Neural cell (in vitro differentiated cells): ENCODE results near the gene RNF8. TPM values are rescaled to one million over a fixed set of nuclear protein-coding genes. Genes with fewer than 3 reads are reported as not detected.
A peak's percentile ranks its signal among the peaks of the same experiment; 100 is the strongest.
"Not testable (repeated sequence)": the region's sequence is repeated elsewhere in the genome, so short reads cannot be mapped to it uniquely, and the experiment has no call there.

Experiments
- H2AFZ ChIP-seq: fragments of 200-600, 300-800 bp; sonication (generic), shearing (Covaris generic); 2 replicates; pipeline ENCODE4 v1.6.0; 2014; ENCODE audit warnings: low read depth, mild to moderate bottlenecking, antibody characterized with exemption, low read length, moderate library complexity
- H3F3A ChIP-seq: fragments of 200-600 bp; shearing (Covaris generic); 2 replicates; pipeline ENCODE4 v1.6.1; 2016; ENCODE audit warnings: mild to moderate bottlenecking, moderate library complexity, mixed read lengths, antibody characterized with exemption, low read length; ENCODE audit not compliant: insufficient read depth, poor library complexity, severe bottlenecking
- H3K27ac ChIP-seq: fragments of 200-600, 300-800 bp; sonication (generic), shearing (Covaris generic); 2 replicates; pipeline ENCODE4 v1.5.1; 2014; ENCODE audit warnings: mild to moderate bottlenecking, low read length, moderate library complexity
- H3K27me3 ChIP-seq: fragments of 300-800, 200-600 bp; sonication (generic), shearing (Covaris generic); 2 replicates; pipeline ENCODE4 v1.6.0; 2014; ENCODE audit warnings: mild to moderate bottlenecking, low read depth, low read length, moderate library complexity; ENCODE audit not compliant: insufficient read depth
- H3K36me3 ChIP-seq: fragments of 300-800, 200-600 bp; sonication (generic), shearing (Covaris generic); 2 replicates; pipeline ENCODE4 v1.5.1; 2014; ENCODE audit warnings: mild to moderate bottlenecking, antibody characterized with exemption, low read length, moderate library complexity; ENCODE audit not compliant: insufficient read depth
- H3K4me2 ChIP-seq: fragments of 300-800, 200-600 bp; sonication (generic), shearing (Covaris generic); 2 replicates; pipeline ENCODE4 v1.6.0; 2014; ENCODE audit warnings: mild to moderate bottlenecking, low read length
- H3K4me3 ChIP-seq: fragments of 300-800, 200-600 bp; sonication (generic), shearing (Covaris generic); 2 replicates; pipeline ENCODE4 v1.5.1; 2014; ENCODE audit warnings: mild to moderate bottlenecking, low read length, moderate library complexity
- H3K79me2 ChIP-seq: fragments of 200-600 bp; shearing (Covaris generic); replicated peaks from 2 replicates; pipeline ENCODE4 v1.6.0; 2014; ENCODE audit warnings: mild to moderate bottlenecking, low read length, moderate library complexity; ENCODE audit not compliant: insufficient read depth
- H3K9ac ChIP-seq: fragments of 300-800, 200-600 bp; sonication (generic), shearing (Covaris generic); 2 replicates; pipeline ENCODE4 v1.6.1; 2016; ENCODE audit warnings: mild to moderate bottlenecking, low read length, mixed read lengths
- H3K9me2 ChIP-seq: fragments of 200-600 bp; shearing (Covaris generic); 2 replicates; pipeline ENCODE4 v1.6.1; 2016; ENCODE audit warnings: mild to moderate bottlenecking, low read length, mixed read lengths; ENCODE audit not compliant: insufficient read depth
- H3K9me3 ChIP-seq: fragments of 200-600, 300-800 bp; sonication (generic), shearing (Covaris generic); 2 replicates; pipeline ENCODE4 v1.6.1; 2016; ENCODE audit warnings: mild to moderate bottlenecking, mixed run types, low read length, moderate library complexity, mixed read lengths
- H4K20me1 ChIP-seq: fragments of 200-600 bp; shearing (Covaris generic); 2 replicates; pipeline ENCODE4 v1.6.1; 2016; ENCODE audit warnings: mild to moderate bottlenecking, mixed run types; ENCODE audit not compliant: insufficient read depth
- EP300 ChIP-seq: fragments of 450-650 bp; conservative IDR thresholded peaks from 2 replicates; pipeline ENCODE4 v1.6.1; 2014; ENCODE audit warnings: antibody characterized with exemption, mild to moderate bottlenecking, moderate library complexity; ENCODE audit not compliant: poor library complexity, severe bottlenecking
- EZH2 ChIP-seq: fragments of 200-600, 300-800 bp; shearing (Covaris generic), sonication (generic); IDR thresholded peaks from 2 replicates; pipeline ENCODE4 v1.6.1; 2014; ENCODE audit warnings: antibody characterized with exemption, low read length, borderline replicate concordance, mild to moderate bottlenecking; ENCODE audit not compliant: insufficient read depth, poor library complexity, severe bottlenecking
- MXI1 ChIP-seq: fragments of 450-650 bp; conservative IDR thresholded peaks from 2 replicates; pipeline ENCODE4 v1.6.1; 2014; ENCODE audit warnings: antibody characterized with exemption, mild to moderate bottlenecking; ENCODE audit not compliant: poor library complexity, severe bottlenecking
- POLR2AphosphoS5 ChIP-seq: IDR thresholded peaks from 2 replicates; pipeline ENCODE4 v1.6.1; 2012
- RAD21 ChIP-seq: fragments of 450-650 bp; conservative IDR thresholded peaks from 2 replicates; pipeline ENCODE4 v1.6.1; 2014; ENCODE audit warnings: antibody characterized with exemption, mild to moderate bottlenecking, moderate library complexity
- REST ChIP-seq: IDR thresholded peaks from 2 replicates; pipeline ENCODE4 v1.6.1; 2012; ENCODE audit warnings: borderline replicate concordance
- SMC3 ChIP-seq: fragments of 450-650 bp; conservative IDR thresholded peaks from 2 replicates; pipeline ENCODE4 v1.6.1; 2014; ENCODE audit warnings: antibody characterized with exemption, mild to moderate bottlenecking, moderate library complexity; ENCODE audit not compliant: poor library complexity
- TAF1 ChIP-seq: IDR thresholded peaks from 2 replicates; pipeline ENCODE4 v1.6.1; 2012; ENCODE audit warnings: low read depth
- polyA plus RNA-seq: library from polyadenylated mRNA; depleted of rRNA; stranded (reverse); fragments of >200 nt; gene quantifications from 2 replicates; pipeline ENCODE4 v1.2.3, GENCODE V29; 2014
- TF ChIP-seq, protein P1 (sequence below): fragments of 450-650 bp; IDR thresholded peaks from 2 replicates; pipeline ENCODE4 v1.5.1; 2014; ENCODE audit warnings: antibody characterized with exemption, mild to moderate bottlenecking, moderate library complexity; ENCODE audit not compliant: poor library complexity, severe bottlenecking

RNF8 gene
- polyA plus RNA-seq, 1 donor from 2014 or later = 54.0 TPM

- H3K4me2 ChIP-seq = no peak overlapping the region
- no peaks in the 10 kb centered on the region for H3K9me2 ChIP-seq
- TF ChIP-seq, protein P1, sequence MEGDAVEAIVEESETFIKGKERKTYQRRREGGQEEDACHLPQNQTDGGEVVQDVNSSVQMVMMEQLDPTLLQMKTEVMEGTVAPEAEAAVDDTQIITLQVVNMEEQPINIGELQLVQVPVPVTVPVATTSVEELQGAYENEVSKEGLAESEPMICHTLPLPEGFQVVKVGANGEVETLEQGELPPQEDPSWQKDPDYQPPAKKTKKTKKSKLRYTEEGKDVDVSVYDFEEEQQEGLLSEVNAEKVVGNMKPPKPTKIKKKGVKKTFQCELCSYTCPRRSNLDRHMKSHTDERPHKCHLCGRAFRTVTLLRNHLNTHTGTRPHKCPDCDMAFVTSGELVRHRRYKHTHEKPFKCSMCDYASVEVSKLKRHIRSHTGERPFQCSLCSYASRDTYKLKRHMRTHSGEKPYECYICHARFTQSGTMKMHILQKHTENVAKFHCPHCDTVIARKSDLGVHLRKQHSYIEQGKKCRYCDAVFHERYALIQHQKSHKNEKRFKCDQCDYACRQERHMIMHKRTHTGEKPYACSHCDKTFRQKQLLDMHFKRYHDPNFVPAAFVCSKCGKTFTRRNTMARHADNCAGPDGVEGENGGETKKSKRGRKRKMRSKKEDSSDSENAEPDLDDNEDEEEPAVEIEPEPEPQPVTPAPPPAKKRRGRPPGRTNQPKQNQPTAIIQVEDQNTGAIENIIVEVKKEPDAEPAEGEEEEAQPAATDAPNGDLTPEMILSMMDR = no peak
- TF ChIP-seq SMC3 (no peak), EZH2 (no peak), MXI1 (no peak), POLR2AphosphoS5 (no peak), REST (no peak), TAF1 (no peak), EP300 (no peak), RAD21 (no peak)
- no peaks in the 10 kb centered on the region for H3F3A ChIP-seq
- no peak overlapping the region for H2AFZ ChIP-seq
- H3K27ac ChIP-seq = no peak overlapping the region
- H3K79me2 ChIP-seq = no peaks in the 10 kb centered on the region
- no peaks in the 10 kb centered on the region for H3K36me3 ChIP-seq
- no peaks in the 10 kb centered on the region for H3K9me3 ChIP-seq
- no peak overlapping the region for H3K9ac ChIP-seq
- no peak overlapping the region for H3K4me3 ChIP-seq
- no peaks in the 10 kb centered on the region for H4K20me1 ChIP-seq
- H3K27me3 ChIP-seq = no peaks in the 10 kb centered on the region
Observed at GRCh38 chr6:37305841-37306425, 47.9 kb upstream of the RNF8 start.

GRCh38 chr6:37306624-37307222 is 47.1 kb upstream of the RNF8 start:
- Histone ChIP-seq H3K4me2 (no peak overlapping the region), H3K9me3 (no peaks in the 10 kb centered on the region), H3F3A (no peaks in the 10 kb centered on the region), H3K9me2 (no peaks in the 10 kb centered on the region), H3K27me3 (no peaks in the 10 kb centered on the region), H3K36me3 (no peaks in the 10 kb centered on the region), H3K4me3 (no peak overlapping the region), H3K9ac (no peak overlapping the region), H4K20me1 (no peaks in the 10 kb centered on the region), H2AFZ (no peak overlapping the region), H3K27ac (peak overlapping the region; percentile 1), H3K79me2 (no peaks in the 10 kb centered on the region)
- TF ChIP-seq REST (no peak), POLR2AphosphoS5 (peak; percentile 27)

DNA sequence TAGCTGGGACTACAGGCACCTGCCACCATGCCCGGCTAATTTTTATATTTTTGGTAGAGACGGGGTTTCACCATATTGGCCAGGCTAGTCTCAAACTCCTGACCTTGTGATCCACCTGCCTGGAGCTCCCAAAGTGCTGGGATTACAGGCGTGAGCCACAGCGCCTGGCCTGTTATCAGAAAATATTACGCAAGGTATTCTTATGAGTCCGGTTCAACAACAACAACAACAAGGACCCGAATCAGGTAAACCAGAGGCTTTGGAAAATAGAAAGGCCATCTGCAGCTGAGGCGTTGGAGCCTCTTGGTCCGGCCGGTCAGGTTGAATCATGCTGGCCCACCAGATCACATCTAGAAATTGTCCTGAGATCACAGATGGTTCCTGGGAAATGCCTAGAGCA is 46.3 kb upstream of the RNF8 start:
- H3F3A ChIP-seq, H2AFZ ChIP-seq, H3K79me2 ChIP-seq, H3K4me3 ChIP-seq, H3K9me2 ChIP-seq, H3K27ac ChIP-seq, H3K9me3 ChIP-seq, H4K20me1 ChIP-seq, H3K36me3 ChIP-seq, H3K27me3 ChIP-seq, H3K9ac ChIP-seq, H3K4me2 ChIP-seq: not testable (repeated sequence)
